ENCODE data around the gene RECQL5. TPM values are rescaled to one million over a fixed set of nuclear protein-coding genes. Genes with fewer than 3 reads are reported as not detected.

RECQL5 gene
- total RNA-seq, 6 experiments from 2014 or later, result 13.5 to 24.8 (median 18.4) TPM

- Histone ChIP-seq H3K36me3 (peaks cover 0 to 60% (median 11%) of the 10 kb centered on the region in 4 donors), H3K27ac (no peak overlapping the region)
- peak in 1 of 3 donors; percentile 5 for DNase-seq
These were observed 12.8 kb downstream of the RECQL5 start for GRCh38 chr17:75654176-75654575.

DNA sequence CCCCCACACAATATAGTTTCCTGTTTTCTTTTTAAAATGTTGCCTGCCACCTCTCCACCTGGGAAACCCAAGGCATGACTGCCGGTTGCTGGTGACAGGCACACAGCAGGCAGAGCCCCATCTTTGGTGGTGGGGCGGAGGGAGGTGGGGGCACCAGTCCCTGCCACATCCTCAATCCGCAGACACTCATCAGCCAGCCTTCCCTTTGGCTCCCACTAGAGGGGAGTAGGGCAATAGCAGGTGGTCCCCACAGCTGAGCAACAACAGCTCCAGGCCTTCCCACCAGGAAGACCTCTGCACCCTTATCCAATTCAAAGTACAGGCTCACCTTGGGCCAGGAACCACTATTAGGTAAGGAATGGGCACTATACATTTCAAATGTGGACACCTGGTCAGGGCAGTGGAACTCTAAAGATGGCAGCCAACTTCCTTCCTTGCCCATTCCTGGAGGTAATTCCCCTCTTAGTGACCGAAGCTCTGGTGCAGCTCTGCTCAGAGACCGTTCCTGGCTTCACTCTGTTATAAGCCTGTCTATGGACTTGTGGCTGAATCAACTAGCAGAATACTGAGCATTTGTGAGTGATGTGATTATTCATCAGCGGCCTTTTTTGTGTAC, 13.9 kb downstream of the RECQL5 start:
- intact Hi-C loops (cut with DNase I), result no loop called here
- no peak for TF ChIP-seq POLR2A (IDR thresholded peaks at IDR 0.05)
- TF ChIP-seq, protein P1, sequence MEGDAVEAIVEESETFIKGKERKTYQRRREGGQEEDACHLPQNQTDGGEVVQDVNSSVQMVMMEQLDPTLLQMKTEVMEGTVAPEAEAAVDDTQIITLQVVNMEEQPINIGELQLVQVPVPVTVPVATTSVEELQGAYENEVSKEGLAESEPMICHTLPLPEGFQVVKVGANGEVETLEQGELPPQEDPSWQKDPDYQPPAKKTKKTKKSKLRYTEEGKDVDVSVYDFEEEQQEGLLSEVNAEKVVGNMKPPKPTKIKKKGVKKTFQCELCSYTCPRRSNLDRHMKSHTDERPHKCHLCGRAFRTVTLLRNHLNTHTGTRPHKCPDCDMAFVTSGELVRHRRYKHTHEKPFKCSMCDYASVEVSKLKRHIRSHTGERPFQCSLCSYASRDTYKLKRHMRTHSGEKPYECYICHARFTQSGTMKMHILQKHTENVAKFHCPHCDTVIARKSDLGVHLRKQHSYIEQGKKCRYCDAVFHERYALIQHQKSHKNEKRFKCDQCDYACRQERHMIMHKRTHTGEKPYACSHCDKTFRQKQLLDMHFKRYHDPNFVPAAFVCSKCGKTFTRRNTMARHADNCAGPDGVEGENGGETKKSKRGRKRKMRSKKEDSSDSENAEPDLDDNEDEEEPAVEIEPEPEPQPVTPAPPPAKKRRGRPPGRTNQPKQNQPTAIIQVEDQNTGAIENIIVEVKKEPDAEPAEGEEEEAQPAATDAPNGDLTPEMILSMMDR (IDR thresholded peaks at IDR 0.05), result peak; percentile 10 to 57 (median 54)
- peaks cover 0 to 59% (median 11%) of the 10 kb centered on the region in 4 donors for H3K36me3 ChIP-seq
- ATAC-seq, result peak; percentile 44 to 63 (median 59)
- no peaks in the 10 kb centered on the region for H3K27me3 ChIP-seq
- no peak overlapping the region for H3K27ac ChIP-seq
- no peaks in the 10 kb centered on the region for H3K9me3 ChIP-seq
- H3K4me3 ChIP-seq, result no peak overlapping the region
- 63% methylated on average over 5 of the region's 6 CpGs for WGBS (ENCODE audit: insufficient coverage, low coverage, low lambda C conversion rate, missing lambda C conversion rate)
- peak in 1 of 3 donors; percentile 26 for DNase-seq
- no peaks in the 10 kb centered on the region for H3K4me1 ChIP-seq

More at GRCh38 chr17:75654176-75654575, 12.8 kb downstream of the RECQL5 start:
- H3K27me3 ChIP-seq, result no peaks in the 10 kb centered on the region
- TF ChIP-seq POLR2A (IDR thresholded peaks at IDR 0.05), result no peak
- TF ChIP-seq, protein P1 (IDR thresholded peaks at IDR 0.05), result peak in 1 of 4 donors; percentile 11
- 25% methylated on average over 2 of the region's 2 CpGs for WGBS (ENCODE audit: insufficient coverage, low coverage, low lambda C conversion rate, missing lambda C conversion rate)
- intact Hi-C loops (cut with DNase I), result no loop called here
- peak in 2 of 4 donors; percentile 19 to 27 for ATAC-seq
- H3K4me3 ChIP-seq, result no peak overlapping the region
- no peaks in the 10 kb centered on the region for H3K9me3 ChIP-seq
- no peaks in the 10 kb centered on the region for H3K4me1 ChIP-seq

GRCh38 chr17:75652341-75652740, 14.6 kb downstream of the RECQL5 start:
- peak in 1 of 4 donors; percentile 25 for ATAC-seq
- no peak overlapping the region for H3K27ac ChIP-seq
- 80% methylated on average over 1 of the region's 5 CpGs for WGBS (ENCODE audit: insufficient coverage, low coverage, low lambda C conversion rate, missing lambda C conversion rate)
- no peaks in the 10 kb centered on the region for H3K27me3 ChIP-seq
- TF ChIP-seq, protein P1 (IDR thresholded peaks at IDR 0.05), result no peak
- no peak for TF ChIP-seq POLR2A (IDR thresholded peaks at IDR 0.05)
- no peaks in the 10 kb centered on the region for H3K9me3 ChIP-seq
- H3K4me3 ChIP-seq, result no peak overlapping the region
- DNase-seq, result peak in 1 of 3 donors; percentile 37
- no peaks in the 10 kb centered on the region for H3K4me1 ChIP-seq
- H3K36me3 ChIP-seq, result peaks cover 0 to 52% (median 11%) of the 10 kb centered on the region in 4 donors
- intact Hi-C loops (cut with DNase I), result no loop called here

DNA sequence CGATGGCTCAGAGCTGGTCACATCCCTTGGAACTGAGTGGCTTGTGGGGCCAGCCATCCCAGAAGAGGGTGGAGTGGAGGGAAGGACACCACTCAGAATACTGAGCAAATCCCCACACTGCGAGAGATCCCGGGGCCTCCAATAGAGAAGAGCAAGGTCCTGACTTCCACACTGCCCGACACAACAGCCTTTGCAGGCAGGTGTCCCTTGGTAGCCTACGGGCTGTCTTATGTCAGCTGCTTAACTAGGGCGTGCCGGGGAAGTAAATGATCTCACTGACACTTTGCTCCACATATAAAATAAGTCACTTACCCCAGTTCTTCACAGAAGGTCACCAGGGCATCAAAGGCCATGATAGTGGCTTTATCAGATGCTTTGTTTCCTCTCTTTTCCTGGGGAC, 16.1 kb downstream of the RECQL5 start:
- Histone ChIP-seq H3K4me3 (no peak overlapping the region), H3K4me1 (peaks cover 0 to 9% (median 3%) of the 10 kb centered on the region in 4 donors), H3K36me3 (peaks cover 0 to 41% (median 11%) of the 10 kb centered on the region in 4 donors), H3K27ac (no peak overlapping the region), H3K27me3 (no peaks in the 10 kb centered on the region), H3K9me3 (no peaks in the 10 kb centered on the region)
- intact Hi-C loops (cut with DNase I), result no loop called here
- DNase-seq (no peak), ATAC-seq (no peak)
- TF ChIP-seq, protein P1 (IDR thresholded peaks at IDR 0.05), result no peak
- no peak for TF ChIP-seq POLR2A (IDR thresholded peaks at IDR 0.05)
- 82% methylated on average over 4 of the region's 7 CpGs for WGBS (ENCODE audit: insufficient coverage, low coverage, low lambda C conversion rate, missing lambda C conversion rate)
